ENCODE results near the gene EDA.

- TF ChIP-seq TCF12 (IDR thresholded peaks at IDR 0.05; ENCODE audit: low read depth) (no peak), TEAD4 (IDR thresholded peaks at IDR 0.05) (no peak), NFIC (IDR thresholded peaks at IDR 0.05) (no peak), RAD21 (IDR thresholded peaks at IDR 0.05; ENCODE audit: low read depth) (no peak), EGR1 (IDR thresholded peaks at IDR 0.05) (no peak)
- TF ChIP-seq, protein P1, sequence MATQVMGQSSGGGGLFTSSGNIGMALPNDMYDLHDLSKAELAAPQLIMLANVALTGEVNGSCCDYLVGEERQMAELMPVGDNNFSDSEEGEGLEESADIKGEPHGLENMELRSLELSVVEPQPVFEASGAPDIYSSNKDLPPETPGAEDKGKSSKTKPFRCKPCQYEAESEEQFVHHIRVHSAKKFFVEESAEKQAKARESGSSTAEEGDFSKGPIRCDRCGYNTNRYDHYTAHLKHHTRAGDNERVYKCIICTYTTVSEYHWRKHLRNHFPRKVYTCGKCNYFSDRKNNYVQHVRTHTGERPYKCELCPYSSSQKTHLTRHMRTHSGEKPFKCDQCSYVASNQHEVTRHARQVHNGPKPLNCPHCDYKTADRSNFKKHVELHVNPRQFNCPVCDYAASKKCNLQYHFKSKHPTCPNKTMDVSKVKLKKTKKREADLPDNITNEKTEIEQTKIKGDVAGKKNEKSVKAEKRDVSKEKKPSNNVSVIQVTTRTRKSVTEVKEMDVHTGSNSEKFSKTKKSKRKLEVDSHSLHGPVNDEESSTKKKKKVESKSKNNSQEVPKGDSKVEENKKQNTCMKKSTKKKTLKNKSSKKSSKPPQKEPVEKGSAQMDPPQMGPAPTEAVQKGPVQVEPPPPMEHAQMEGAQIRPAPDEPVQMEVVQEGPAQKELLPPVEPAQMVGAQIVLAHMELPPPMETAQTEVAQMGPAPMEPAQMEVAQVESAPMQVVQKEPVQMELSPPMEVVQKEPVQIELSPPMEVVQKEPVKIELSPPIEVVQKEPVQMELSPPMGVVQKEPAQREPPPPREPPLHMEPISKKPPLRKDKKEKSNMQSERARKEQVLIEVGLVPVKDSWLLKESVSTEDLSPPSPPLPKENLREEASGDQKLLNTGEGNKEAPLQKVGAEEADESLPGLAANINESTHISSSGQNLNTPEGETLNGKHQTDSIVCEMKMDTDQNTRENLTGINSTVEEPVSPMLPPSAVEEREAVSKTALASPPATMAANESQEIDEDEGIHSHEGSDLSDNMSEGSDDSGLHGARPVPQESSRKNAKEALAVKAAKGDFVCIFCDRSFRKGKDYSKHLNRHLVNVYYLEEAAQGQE (IDR thresholded peaks at IDR 0.05; ENCODE audit: low read depth), result no peak
These were observed 343.8 kb downstream of the EDA start for GRCh38 chrX:69959712-69960111.
